Bronchial epithelial cell (primary cell): ENCODE measurements around the gene DNAJC1. TPM values are rescaled to one million over a fixed set of nuclear protein-coding genes. Genes with fewer than 3 reads are reported as not detected.

ENCODE experiments used
- DNase-seq: peaks from one replicate; pipeline ENCODE4 v3.0.0-alpha.2; 2010; ENCODE audit warnings: low read depth
- FAIRE-seq: peaks from 2 replicates; lab custom pipeline; 2011; peaks lifted over from hg19 to GRCh38; lab: Jason Lieb, UNC
- H3K27me3 ChIP-seq: 2 replicates; pipeline ENCODE4 v1.5.1; 2011; ENCODE audit warnings: low read length; ENCODE audit not compliant: control insufficient read depth, insufficient read depth
- H3K36me3 ChIP-seq: 2 replicates; pipeline ENCODE4 v1.5.1; 2011; ENCODE audit warnings: low read length; ENCODE audit not compliant: control insufficient read depth, insufficient read depth
- H3K4me3 ChIP-seq: 2 replicates; pipeline ENCODE4 v1.5.1; 2011; ENCODE audit warnings: mild to moderate bottlenecking, low read depth, low read length, control low read depth
- CTCF ChIP-seq: IDR thresholded peaks from 2 replicates; pipeline ENCODE4 v1.5.1; 2011; ENCODE audit warnings: mild to moderate bottlenecking, moderate library complexity, low read length, control low read depth, inconsistent platforms; ENCODE audit not compliant: insufficient read depth, severe bottlenecking
- total RNA-seq: library from RNA; depleted of rRNA; stranded (reverse); fragments of >200 nt; gene quantifications from 2 replicates; pipeline ENCODE4 v1.2.1, GENCODE V29; 2014

Gene DNAJC1
- total RNA-seq, 1 donor from 2014 or later: 81.6 TPM

- no peak for TF ChIP-seq CTCF
- FAIRE-seq: no peak
- no peaks in the 10 kb centered on the region for H3K27me3 ChIP-seq
- H3K4me3 ChIP-seq: no peak overlapping the region
- H3K36me3 ChIP-seq: no peaks in the 10 kb centered on the region
- peak; percentile 13 for DNase-seq
Observed at GRCh38 chr10:21924511-21924910, 79.0 kb downstream of the DNAJC1 start.

- H3K36me3 ChIP-seq: no peaks in the 10 kb centered on the region
- FAIRE-seq: no peak
- TF ChIP-seq CTCF: no peak
- H3K4me3 ChIP-seq: no peak overlapping the region
- peak; percentile 44 for DNase-seq
- no peaks in the 10 kb centered on the region for H3K27me3 ChIP-seq
Observed at GRCh38 chr10:21920633-21921032, 82.9 kb downstream of the DNAJC1 start.

- FAIRE-seq: no peak
- no peak for TF ChIP-seq CTCF
- Histone ChIP-seq H3K36me3 (no peaks in the 10 kb centered on the region), H3K27me3 (no peaks in the 10 kb centered on the region), H3K4me3 (no peak overlapping the region)
- DNase-seq: no peak
Observed at GRCh38 chr10:21919906-21920305, 83.6 kb downstream of the DNAJC1 start.

- Histone ChIP-seq H3K4me3 (no peak overlapping the region), H3K27me3 (no peaks in the 10 kb centered on the region), H3K36me3 (no peaks in the 10 kb centered on the region)
- no peak for TF ChIP-seq CTCF
- FAIRE-seq (no peak), DNase-seq (no peak)
Observed at GRCh38 chr10:21919117-21919516, 84.4 kb downstream of the DNAJC1 start.

- Histone ChIP-seq H3K36me3 (no peaks in the 10 kb centered on the region), H3K4me3 (no peak overlapping the region), H3K27me3 (no peaks in the 10 kb centered on the region)
- DNase-seq (no peak), FAIRE-seq (no peak)
- no peak for TF ChIP-seq CTCF
Observed at GRCh38 chr10:21912625-21913024, 90.9 kb downstream of the DNAJC1 start.

- TF ChIP-seq CTCF: no peak
- no peak overlapping the region for H3K4me3 ChIP-seq
- no peak for DNase-seq
- no peaks in the 10 kb centered on the region for H3K27me3 ChIP-seq
- FAIRE-seq: no peak
- no peaks in the 10 kb centered on the region for H3K36me3 ChIP-seq
Observed at GRCh38 chr10:21910798-21911197, 92.7 kb downstream of the DNAJC1 start.
